Mammary epithelial cell (primary cell): ENCODE data around the gene HLCS.

Experiments used
- CTCF ChIP-seq, 2 donors: IDR thresholded peaks in 1 of 2; conservative IDR thresholded peaks in 1 of 2; 2 replicates each; pipeline ENCODE4 v1.5.1; 2011 to 2012; ENCODE audit warnings: inconsistent platforms in 2 of 2, low read length in 2 of 2, mild to moderate bottlenecking in 2 of 2, control low read depth in 1 of 2, low read depth in 1 of 2; ENCODE audit not compliant: insufficient read depth in 1 of 2; ENCODE audit errors: extremely low read depth in 1 of 2
- EZH2 ChIP-seq: IDR thresholded peaks from 2 replicates; pipeline ENCODE4 v1.6.1; 2012; ENCODE audit warnings: low read length, inconsistent platforms, borderline replicate concordance

- TF ChIP-seq CTCF (conservative IDR thresholded peaks at IDR 0.05 in 1 of 2, IDR thresholded peaks at IDR 0.05 in 1 of 2; ENCODE audit: extremely low read depth in 1 of 2, insufficient read depth in 1 of 2, low read depth in 1 of 2, low read length in 2 of 2) (no peak), EZH2 (no peak)
These were observed 151.2 kb downstream of the HLCS start for GRCh38 chr21:36815284-36815683.
